Panc1 (cell line): ENCODE results near the gene TMEM266.

Source experiments
- CTCF ChIP-seq: fragments of 450-650 bp; IDR thresholded peaks from 2 replicates; pipeline ENCODE4 v1.5.1; 2017; ENCODE audit warnings: mild to moderate bottlenecking
- POLR2AphosphoS5 ChIP-seq: IDR thresholded peaks from 2 replicates; pipeline ENCODE4 v1.6.1; 2012; ENCODE audit warnings: mild to moderate bottlenecking, low read depth, low read length, moderate library complexity

GRCh38 chr15:76234337-76234889 lies 174.6 kb downstream of the TMEM266 start:
- no peak for TF ChIP-seq CTCF
- TF ChIP-seq POLR2AphosphoS5, result no peak
